D721Med (cell line): ENCODE results near the gene PDCD1.
"Not testable (repeated sequence)": the region's sequence is repeated elsewhere in the genome, so short reads cannot be mapped to it uniquely, and the experiment has no call there.

ENCODE experiments used
- DNase-seq: peaks from one replicate; pipeline ENCODE4 v3.0.0; 2011; ENCODE audit warnings: low spot score; ENCODE audit not compliant: insufficient read length
- FAIRE-seq: peaks from 2 replicates; lab custom pipeline; 2011; peaks lifted over from hg19 to GRCh38; lab: Jason Lieb, UNC
- CTCF ChIP-seq: IDR thresholded peaks from 2 replicates; pipeline ENCODE4 v1.5.1; 2012; ENCODE audit warnings: mild to moderate bottlenecking, control low read depth; ENCODE audit not compliant: insufficient read depth; ENCODE audit errors: missing control alignments

The PDCD1 gene

GRCh38 chr2:241801611-241802420 is 56.9 kb downstream of the PDCD1 start:
- FAIRE-seq (no peak), DNase-seq (no peak)
- TF ChIP-seq CTCF: no peak

- DNase-seq, FAIRE-seq: not testable (repeated sequence)
Observed at GRCh38 chr2:241800198-241800903, 58.3 kb downstream of the PDCD1 start.
